Hepatocyte (in vitro differentiated cells): ENCODE results near the gene RAB6A. TPM values are rescaled to one million over a fixed set of nuclear protein-coding genes. Genes with fewer than 3 reads are reported as not detected.
"Not testable (repeated sequence)": the region's sequence is repeated elsewhere in the genome, so short reads cannot be mapped to it uniquely, and the experiment has no call there.

Experiments used
- DNase-seq: peaks from one replicate; pipeline ENCODE4 v3.0.0-alpha.2; 2016; ENCODE audit warnings: low spot score
- H2AFZ ChIP-seq: fragments of 200-600 bp; sonication (generic); 2 replicates; pipeline ENCODE4 v1.6.0; 2016; ENCODE audit warnings: antibody characterized with exemption, mild to moderate bottlenecking
- H3K27ac ChIP-seq: fragments of 200-600 bp; sonication (generic); 2 replicates; pipeline ENCODE4 v1.5.1; 2016; ENCODE audit warnings: mild to moderate bottlenecking
- H3K27me3 ChIP-seq: fragments of 200-600 bp; sonication (generic); 2 replicates; pipeline ENCODE4 v1.6.1; 2016
- H3K36me3 ChIP-seq: fragments of 200-600 bp; sonication (generic); replicated peaks from 2 replicates; pipeline ENCODE4 v1.5.1; 2016; ENCODE audit warnings: low read depth; ENCODE audit not compliant: insufficient read depth
- H3K4me1 ChIP-seq: fragments of 200-600 bp; sonication (generic); 2 replicates; pipeline ENCODE4 v1.5.1; 2016; ENCODE audit warnings: mild to moderate bottlenecking, moderate library complexity; ENCODE audit not compliant: insufficient read depth
- H3K4me2 ChIP-seq: fragments of 200-600 bp; sonication (generic); 2 replicates; pipeline ENCODE4 v1.6.0; 2016
- H3K4me3 ChIP-seq: fragments of 200-600 bp; sonication (generic); 2 replicates; pipeline ENCODE4 v1.5.1; 2016; ENCODE audit warnings: mild to moderate bottlenecking
- H3K79me2 ChIP-seq: fragments of 200-600 bp; sonication (generic); 2 replicates; pipeline ENCODE4 v1.6.0; 2017; ENCODE audit warnings: mild to moderate bottlenecking
- H3K9me2 ChIP-seq: fragments of 200-600 bp; sonication (generic); replicated peaks from 2 replicates; pipeline ENCODE4 v1.6.0; 2017; ENCODE audit warnings: mild to moderate bottlenecking; ENCODE audit not compliant: insufficient read depth
- H3K9me3 ChIP-seq: fragments of 200-600 bp; sonication (generic); 2 replicates; pipeline ENCODE4 v1.5.1; 2016; ENCODE audit warnings: low read depth, mild to moderate bottlenecking
- H4K20me1 ChIP-seq: fragments of 200-600 bp; sonication (generic); 2 replicates; pipeline ENCODE4 v1.6.0; 2016; ENCODE audit warnings: mild to moderate bottlenecking; ENCODE audit not compliant: insufficient read depth, poor library complexity, severe bottlenecking
- EZH2 ChIP-seq: fragments of 200-600 bp; sonication (generic); IDR thresholded peaks from 2 replicates; pipeline ENCODE4 v1.6.1; 2016; ENCODE audit warnings: antibody characterized with exemption, mild to moderate bottlenecking, borderline replicate concordance
- EZH2phosphoT487 ChIP-seq: fragments of 200-600 bp; sonication (generic); IDR thresholded peaks from one replicate; pipeline ENCODE4 v1.6.1; 2018; ENCODE audit warnings: antibody characterized with exemption, mild to moderate bottlenecking, low read depth, moderate library complexity; ENCODE audit not compliant: unreplicated experiment, severe bottlenecking
- WGBS: methylation state at CpG from one replicate; pipeline ENCODE4 v1.1.6; 2016; ENCODE audit warnings: low lambda C conversion rate; ENCODE audit errors: missing lambda C conversion rate; 5-methylcytosine and 5-hydroxymethylcytosine counted together
- polyA plus RNA-seq: library from polyadenylated mRNA; unstranded; fragments of >200 nt; fragmentation: Nextera tagmentation; extraction: Ambion mirVana; gene quantifications from 2 replicates; pipeline ENCODE4 v1.2.1, GENCODE V29; 2016
- total RNA-seq: library from RNA; depleted of rRNA; stranded (reverse); fragments of >200 nt; gene quantifications from 2 replicates; pipeline ENCODE4 v1.2.3, GENCODE V29; 2014
- TF ChIP-seq, protein P1 (sequence below): fragments of 200-600 bp; sonication (generic); IDR thresholded peaks from 2 replicates; pipeline ENCODE4 v1.5.1; 2016; ENCODE audit warnings: antibody characterized with exemption, mild to moderate bottlenecking; ENCODE audit not compliant: poor library complexity

The RAB6A gene
- total and polyA plus RNA-seq, 2 experiments from 2014 or later, result 85.8 to 99.5 TPM

DNA sequence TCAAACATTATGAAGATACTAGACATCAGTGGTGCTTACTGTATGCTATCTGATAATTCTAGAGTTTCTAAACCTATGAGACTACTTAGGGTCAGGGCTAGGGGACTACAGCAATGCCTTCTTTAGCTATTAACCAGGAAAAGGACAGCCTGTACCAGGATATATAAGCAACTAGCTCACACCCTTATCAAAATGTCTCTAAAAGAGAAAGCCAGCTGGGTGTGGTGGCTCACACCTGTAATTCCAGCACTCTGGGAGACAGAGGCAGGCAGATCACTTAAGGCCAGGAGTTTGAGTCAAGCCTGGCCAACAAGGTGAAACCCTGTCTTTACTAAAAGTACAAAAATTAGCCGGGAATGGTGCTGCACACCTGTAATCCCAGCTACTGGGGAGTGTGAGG, 55.8 kb downstream of the RAB6A start:
- no peak for DNase-seq
- Histone ChIP-seq H3K4me1 (no peaks in the 10 kb centered on the region), H3K4me2 (no peak overlapping the region), H3K27me3 (no peaks in the 10 kb centered on the region), H3K4me3 (no peak overlapping the region), H4K20me1 (no peaks in the 10 kb centered on the region), H3K79me2 (peaks cover 3% of the 10 kb centered on the region), H3K9me2 (no peaks in the 10 kb centered on the region), H2AFZ (no peak overlapping the region), H3K9me3 (no peaks in the 10 kb centered on the region), H3K36me3 (no peaks in the 10 kb centered on the region), H3K27ac (no peak overlapping the region)
- TF ChIP-seq EZH2 (no peak), EZH2phosphoT487 (no peak)
- TF ChIP-seq, protein P1, sequence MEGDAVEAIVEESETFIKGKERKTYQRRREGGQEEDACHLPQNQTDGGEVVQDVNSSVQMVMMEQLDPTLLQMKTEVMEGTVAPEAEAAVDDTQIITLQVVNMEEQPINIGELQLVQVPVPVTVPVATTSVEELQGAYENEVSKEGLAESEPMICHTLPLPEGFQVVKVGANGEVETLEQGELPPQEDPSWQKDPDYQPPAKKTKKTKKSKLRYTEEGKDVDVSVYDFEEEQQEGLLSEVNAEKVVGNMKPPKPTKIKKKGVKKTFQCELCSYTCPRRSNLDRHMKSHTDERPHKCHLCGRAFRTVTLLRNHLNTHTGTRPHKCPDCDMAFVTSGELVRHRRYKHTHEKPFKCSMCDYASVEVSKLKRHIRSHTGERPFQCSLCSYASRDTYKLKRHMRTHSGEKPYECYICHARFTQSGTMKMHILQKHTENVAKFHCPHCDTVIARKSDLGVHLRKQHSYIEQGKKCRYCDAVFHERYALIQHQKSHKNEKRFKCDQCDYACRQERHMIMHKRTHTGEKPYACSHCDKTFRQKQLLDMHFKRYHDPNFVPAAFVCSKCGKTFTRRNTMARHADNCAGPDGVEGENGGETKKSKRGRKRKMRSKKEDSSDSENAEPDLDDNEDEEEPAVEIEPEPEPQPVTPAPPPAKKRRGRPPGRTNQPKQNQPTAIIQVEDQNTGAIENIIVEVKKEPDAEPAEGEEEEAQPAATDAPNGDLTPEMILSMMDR, result no peak
- WGBS, result 100% methylated on average over 1 of the region's 1 CpG

DNA sequence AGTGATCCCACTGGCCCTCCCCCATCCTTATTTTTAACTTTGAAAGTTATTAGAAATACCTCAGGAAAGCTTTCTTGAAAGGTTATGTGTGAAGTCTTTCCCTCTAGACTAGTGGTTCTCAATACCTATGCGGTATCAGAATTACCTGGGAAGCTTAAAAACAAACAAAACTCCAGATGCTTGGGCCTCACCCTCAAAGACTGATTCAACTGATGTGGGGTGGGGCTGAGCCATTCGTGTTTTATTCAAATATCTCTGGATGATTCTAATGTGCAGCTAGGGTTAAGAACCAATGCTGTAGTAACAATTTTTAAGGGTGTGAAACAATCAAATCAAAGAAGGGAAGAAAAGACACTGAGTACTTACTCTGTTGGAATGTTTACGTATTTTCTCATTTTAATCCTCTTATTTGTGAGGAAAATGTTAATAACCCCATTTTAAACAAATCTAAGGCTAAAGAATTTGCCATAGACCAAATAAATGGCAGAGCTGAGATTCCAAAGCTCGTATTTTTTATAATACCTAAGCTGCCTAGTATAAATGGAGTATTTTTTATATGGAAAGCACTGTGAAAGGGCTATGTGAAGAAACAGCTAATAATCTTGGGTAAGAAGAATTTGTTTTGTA, 66.9 kb downstream of the RAB6A start:
- no peaks in the 10 kb centered on the region for H3K79me2 ChIP-seq
- no peaks in the 10 kb centered on the region for H3K27me3 ChIP-seq
- no peak for DNase-seq
- H3K4me2 ChIP-seq, result no peak overlapping the region
- H3K9me2 ChIP-seq, result no peaks in the 10 kb centered on the region
- no peaks in the 10 kb centered on the region for H3K36me3 ChIP-seq
- H2AFZ ChIP-seq, result no peak overlapping the region
- no peaks in the 10 kb centered on the region for H3K9me3 ChIP-seq
- WGBS, result 88% methylated on average over 4 of the region's 4 CpGs
- H4K20me1 ChIP-seq, result no peaks in the 10 kb centered on the region
- no peak overlapping the region for H3K27ac ChIP-seq
- no peaks in the 10 kb centered on the region for H3K4me1 ChIP-seq
- no peak overlapping the region for H3K4me3 ChIP-seq
- TF ChIP-seq, protein P1, result no peak
- TF ChIP-seq EZH2 (no peak), EZH2phosphoT487 (no peak)

- Histone ChIP-seq H3K9me2 (no peaks in the 10 kb centered on the region), H3K4me3 (no peak overlapping the region), H3K79me2 (no peaks in the 10 kb centered on the region), H3K27ac (no peak overlapping the region), H2AFZ (no peak overlapping the region), H3K36me3 (no peaks in the 10 kb centered on the region), H4K20me1 (no peaks in the 10 kb centered on the region), H3K27me3 (no peaks in the 10 kb centered on the region), H3K4me2 (no peak overlapping the region), H3K4me1 (no peaks in the 10 kb centered on the region), H3K9me3 (no peaks in the 10 kb centered on the region)
- WGBS, result 53% methylated on average over 2 of the region's 2 CpGs
- TF ChIP-seq, protein P1, result no peak
- no peak for TF ChIP-seq EZH2phosphoT487
- no peak for TF ChIP-seq EZH2
- no peak for DNase-seq
These were observed 80.2 kb downstream of the RAB6A start for GRCh38 chr11:73680687-73681086.

DNA sequence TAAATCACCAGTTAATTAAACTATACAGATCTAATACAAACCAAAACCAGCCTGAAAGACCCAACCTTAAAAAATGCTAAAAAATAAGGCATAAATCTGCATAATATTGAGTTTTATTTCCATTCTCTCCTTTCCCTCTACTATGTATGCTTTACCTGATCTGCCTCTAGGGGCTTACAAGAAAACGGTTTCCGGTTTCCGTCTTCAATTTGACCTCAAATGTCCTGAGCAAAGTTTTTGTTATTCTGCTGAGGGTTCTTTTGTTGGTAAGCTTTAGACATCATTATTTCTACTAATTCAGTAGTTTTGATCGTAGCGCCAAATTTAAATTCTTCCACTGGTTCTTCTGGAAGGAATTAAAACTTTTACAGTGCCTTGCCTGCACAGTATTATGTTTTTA, 84.3 kb downstream of the RAB6A start:
- not testable (repeated sequence) for H3K27me3 ChIP-seq

More for the DNA sequence above, 84.3 kb downstream of the RAB6A start:
- H3K9me2 ChIP-seq, H3K27ac ChIP-seq, H4K20me1 ChIP-seq, H3K9me3 ChIP-seq, H3K79me2 ChIP-seq, DNase-seq, H3K4me2 ChIP-seq, H2AFZ ChIP-seq, H3K4me3 ChIP-seq, H3K36me3 ChIP-seq, H3K4me1 ChIP-seq: not testable (repeated sequence)
- 95% methylated on average over 5 of the region's 5 CpGs for WGBS
